T-helper 2 cell treated with Interferon-gamma antibody and Interleukin-4, amounts not matched to agents 100 ng/mL and 5 ng/mL, for 36 hours (primary cell): ENCODE data around the gene PPIF. TPM values are rescaled to one million over a fixed set of nuclear protein-coding genes. Genes with fewer than 3 reads are reported as not detected.

ENCODE experiments used
- intact Hi-C: fragments of 100-400 bp; cut with micrococcal nuclease; formaldehyde crosslinking; loops from one replicate; pipeline ENCODE4 v1.15.1; 2023
- total RNA-seq: library from RNA; stranded (reverse); gene quantifications from 2 replicates; pipeline ENCODE4 v1.2.3, GENCODE V29; 2022

The PPIF gene
- total RNA-seq, 1 donor from 2014 or later = 89.0 TPM

DNA sequence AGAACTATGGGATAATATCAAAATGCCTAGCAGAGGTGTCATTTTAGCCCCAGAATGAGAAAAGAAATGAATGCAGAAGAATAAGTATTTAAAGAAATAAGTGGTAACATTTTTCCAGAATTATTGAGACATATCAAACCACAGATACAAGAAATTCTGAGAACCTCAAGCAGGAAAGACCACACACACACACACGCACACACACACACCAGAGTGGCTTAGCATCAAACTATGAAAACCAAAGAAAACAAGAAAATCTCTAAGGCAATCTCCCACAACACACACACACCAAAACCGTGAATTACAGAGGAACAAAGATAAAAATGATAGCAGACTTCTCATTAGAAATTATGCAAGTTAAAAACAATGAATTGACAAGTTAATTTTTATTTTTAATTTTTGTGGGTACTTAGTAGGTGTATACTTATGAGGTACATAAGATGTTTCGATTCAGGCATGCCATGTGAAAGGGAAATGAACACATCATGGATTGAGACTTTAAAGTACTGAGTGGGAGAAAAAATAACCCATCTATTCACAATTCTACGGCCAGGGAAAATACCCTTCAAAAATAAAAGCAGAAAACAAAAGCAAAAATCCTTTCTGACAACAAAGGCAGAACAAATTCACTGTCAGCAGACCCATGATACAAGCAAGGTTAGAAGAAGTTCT lies 14.6 kb downstream of the PPIF start:
- intact Hi-C loops = no loop called here

DNA sequence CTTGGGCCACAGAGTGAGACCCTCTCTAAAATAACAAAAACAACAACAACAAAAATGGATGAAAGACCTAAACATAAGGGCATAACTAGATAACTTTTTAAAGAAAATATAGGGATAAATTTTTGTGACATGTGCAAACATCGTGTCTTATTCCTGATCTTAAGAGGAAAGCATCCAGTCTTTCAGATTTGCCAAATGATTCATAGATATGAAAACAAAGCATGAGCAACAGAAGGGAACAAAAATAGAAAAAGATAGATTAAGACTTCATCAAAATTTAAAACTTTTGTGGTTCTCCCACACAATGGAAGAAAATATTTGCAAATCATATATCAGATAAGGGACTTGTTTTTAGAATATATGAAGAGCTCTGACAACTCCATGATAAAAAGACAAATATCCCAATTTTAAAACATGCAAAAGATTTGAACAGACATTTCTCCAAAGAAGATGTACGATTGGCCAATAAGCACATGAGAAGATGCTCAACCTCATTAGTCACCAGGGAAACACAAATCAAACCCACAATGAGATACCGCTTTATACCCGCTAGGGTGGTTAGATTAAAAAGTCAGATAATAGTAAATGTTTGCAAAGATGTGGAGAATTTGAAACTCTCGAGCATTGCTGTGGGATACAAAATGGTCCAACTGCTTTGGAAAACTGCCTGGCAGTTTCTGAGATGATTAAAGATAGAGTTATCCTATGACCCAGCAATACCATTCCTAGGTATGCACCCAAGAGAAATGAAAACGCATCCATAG lies 20.3 kb downstream of the PPIF start:
- intact Hi-C loops = no loop called here

DNA sequence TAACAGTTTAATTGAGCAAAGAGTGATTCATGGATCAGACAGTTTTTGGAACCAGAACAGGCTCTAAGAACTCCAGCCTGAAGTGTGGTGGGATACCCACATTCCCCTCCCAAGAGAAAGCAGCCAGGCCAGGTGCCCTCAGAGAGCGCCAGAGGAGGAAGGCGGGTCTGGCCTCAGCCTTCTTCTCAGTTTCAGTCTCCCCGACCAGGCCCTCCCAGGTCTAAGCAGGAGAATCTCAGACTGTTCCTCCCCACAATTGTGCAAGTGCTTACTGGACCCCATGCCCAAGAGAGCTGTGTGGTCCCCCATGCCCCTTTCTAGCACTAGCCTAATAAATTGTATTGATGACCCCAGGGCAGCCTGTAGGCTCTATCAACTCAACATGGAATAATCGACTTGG lies 25.6 kb downstream of the PPIF start:
- intact Hi-C loops = no loop called here

DNA sequence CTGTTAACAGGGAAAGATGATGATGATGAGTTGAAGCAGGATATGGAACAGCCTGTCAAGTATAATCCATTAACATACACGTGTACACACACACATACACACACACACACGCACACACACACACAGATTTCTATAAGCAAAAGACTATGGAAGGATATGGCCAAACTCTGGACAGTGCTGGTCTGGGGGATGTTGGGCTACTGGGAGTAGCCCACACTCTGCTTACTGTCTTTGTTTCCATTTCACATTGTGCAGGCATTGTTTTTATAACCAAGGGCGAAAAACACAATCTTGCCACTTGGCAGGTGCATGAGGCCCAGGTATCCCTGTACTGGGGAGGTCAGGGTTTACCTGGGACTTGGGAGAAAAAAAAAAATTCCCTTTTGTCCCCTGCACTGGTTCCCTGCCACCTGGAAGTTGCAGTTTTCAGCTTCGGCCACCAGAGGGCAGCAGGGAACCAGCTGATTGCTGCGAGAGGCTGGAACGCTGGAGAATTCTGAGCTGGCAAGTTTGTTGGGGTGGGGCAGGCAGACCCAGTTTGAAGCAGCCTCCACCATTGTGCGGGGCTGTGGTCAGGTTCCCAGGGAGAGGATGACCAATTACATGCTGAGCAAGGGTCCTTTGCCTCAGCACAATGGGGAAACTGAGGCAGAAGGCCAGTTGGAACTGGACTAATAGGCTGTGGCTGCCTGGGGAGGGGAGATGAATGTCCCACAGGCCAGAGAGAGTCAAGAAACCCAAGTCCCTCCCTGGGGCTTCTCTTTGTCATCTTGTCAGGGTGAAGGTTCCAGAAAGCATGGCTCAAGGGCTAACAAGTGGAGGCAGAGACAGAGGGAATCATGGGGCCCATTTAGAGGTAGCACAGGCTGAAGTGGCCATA lies 27.3 kb downstream of the PPIF start:
- intact Hi-C loops = loop anchor here (1.0 to 2.0 kb wide), 2 partner anchors 93 to 112 kb away; no protein-coding TSS in a partner anchor

DNA sequence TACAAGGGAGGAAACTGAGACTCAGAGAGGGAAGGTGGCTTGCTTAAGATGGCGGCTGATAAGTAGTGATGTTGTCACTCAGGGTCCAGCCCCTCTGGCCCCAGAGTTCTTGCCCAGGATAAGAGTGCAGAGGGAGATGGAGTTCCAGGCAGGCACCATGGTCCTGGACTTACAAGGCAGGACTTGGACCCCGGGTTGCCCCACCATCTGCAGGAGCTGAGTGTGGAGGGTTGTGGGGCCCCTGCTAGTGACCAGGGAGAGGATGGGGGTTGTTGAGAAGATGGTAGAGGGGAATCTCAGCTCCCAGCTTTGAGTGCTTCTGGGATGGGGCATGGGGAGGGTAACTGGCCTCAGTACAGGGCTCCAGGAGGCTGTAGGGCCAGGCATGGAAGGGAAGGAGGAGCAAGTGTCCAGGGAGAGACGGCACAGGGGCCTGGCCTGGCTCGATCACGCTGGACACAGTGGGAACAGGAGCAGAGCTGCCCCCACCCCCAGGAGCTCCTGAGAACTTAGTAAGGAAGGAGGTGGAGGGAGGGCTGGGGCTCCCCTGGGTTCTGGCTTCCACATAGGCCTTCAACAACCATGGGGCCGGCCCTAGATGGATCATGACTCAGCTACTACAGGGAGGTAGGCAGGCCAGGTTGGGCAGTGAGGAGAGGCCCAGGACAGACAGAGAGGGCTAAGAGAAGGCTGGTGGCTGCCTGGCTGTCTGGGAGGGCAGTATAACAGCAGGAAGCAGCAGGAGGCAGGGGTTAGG lies 28.2 kb downstream of the PPIF start:
- intact Hi-C loops = loop anchor here (2.0 kb wide), 1 partner anchor 111 kb away; no protein-coding TSS in a partner anchor

DNA sequence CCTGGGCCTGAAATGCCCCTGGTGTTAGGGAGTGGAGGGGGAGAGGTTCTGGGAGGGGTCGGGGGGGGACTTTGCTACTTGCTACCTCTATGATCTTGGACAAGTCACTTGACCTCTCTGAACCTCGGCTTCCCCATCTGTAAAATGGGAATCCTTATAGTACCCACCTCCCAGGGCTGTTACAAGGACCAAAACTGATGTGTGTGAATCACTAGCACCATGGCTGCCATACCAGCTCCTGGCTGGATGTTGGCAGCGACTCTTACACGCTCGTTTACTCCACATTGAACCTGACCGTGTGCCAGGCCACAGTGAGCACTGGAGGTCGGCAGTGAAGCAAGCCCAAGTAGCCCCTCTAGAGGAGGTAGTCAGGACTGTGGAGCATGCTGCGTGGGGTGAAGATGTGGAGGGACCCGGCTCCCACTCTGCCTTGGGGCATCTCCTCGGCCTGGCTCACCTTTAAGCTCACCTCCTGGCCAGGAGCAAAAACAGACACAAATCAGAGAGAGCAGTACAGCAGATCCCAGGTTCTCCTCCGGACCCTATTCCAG lies 28.9 kb downstream of the PPIF start:
- intact Hi-C loops = no loop called here

DNA sequence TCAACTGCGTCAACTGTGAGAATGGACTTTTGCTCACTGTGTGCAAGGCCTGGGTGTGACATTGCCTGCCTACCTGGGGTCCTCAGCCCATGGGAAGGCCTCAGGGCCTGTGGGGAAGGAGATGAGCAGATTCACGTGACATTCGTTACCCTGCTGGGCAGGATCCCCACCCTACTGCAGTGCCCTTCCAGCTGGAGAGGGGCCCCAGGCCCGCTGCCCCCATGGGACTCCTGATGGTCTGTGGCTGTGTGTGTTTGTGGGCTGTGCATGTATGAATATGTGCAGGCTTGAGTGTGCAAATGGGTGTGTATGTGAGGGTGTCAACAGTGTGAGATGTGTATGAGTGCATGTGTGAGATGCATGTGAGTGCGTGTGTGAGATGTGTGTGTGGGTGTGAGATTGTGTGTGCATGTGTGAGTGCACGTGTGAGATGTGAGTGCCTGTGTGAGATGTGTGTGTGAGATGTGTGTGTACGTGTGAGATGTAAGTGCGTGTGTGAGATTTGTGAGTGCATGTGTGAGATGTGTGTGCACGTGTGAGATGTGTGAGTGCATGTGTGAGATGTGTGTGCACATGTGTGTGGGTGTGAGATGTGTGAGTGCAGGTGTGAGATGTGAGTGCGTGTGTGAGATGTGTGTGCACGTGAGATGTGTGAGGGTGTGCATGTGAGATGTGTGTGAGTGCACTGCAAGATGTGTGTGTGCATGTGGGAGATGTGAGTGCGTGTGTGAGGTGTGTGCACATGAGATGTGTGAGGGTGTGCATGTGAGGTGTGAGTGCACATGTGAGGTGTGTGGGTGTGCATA lies 29.7 kb downstream of the PPIF start:
- intact Hi-C loops = no loop called here

DNA sequence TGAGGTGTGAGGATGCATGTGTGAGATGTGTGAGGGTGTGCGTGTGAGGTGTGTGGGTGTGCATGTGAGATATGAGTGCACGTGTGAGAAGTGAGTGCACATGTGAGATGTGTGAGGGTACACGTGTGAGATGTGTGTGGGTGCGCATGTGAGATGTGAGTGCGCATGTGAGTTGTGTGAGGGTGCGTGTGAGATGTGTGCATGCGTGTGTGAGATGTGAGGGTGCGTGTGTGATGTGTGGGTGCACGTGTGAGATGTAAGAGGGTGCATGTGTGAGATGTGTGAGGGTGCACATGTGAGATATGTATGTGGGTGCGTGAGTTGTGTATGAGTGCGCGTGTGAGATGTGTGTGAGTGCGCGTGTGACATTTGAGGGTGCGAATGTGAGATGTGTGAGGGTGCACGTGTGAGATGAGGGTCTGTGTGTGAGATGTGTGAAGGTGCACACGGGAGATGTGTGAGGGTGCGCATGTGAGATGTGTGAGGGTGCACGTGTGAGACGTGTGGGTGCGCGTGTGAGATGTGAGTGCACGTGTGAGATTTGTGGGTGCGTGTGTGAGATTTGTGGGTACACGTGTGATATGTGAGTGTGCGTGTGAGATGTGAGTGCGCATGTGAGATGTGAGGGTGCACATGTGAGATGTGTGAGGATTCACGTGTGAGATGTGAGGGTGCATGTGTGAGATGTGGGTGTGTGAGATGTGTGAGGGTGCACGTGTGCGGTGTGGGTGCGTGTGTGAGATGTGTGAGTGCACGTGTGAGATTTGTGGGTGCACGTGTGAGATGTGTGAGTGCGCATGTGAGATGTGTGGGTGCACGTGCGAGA lies 30.5 kb downstream of the PPIF start:
- intact Hi-C loops = no loop called here

DNA sequence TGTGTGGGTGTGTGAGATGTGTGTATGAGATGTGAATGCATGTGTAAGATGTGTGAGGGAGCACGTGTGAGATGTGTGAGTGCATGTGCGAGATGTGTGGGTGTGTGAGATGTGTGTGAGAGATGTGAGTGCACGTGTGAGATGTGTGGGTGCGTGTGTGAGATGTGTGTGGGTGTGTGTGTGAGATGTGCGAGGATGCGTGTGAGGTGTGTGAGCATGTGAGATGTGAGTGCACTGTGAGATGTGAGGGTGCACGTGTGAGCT lies 31.0 kb downstream of the PPIF start:
- intact Hi-C loops = no loop called here

DNA sequence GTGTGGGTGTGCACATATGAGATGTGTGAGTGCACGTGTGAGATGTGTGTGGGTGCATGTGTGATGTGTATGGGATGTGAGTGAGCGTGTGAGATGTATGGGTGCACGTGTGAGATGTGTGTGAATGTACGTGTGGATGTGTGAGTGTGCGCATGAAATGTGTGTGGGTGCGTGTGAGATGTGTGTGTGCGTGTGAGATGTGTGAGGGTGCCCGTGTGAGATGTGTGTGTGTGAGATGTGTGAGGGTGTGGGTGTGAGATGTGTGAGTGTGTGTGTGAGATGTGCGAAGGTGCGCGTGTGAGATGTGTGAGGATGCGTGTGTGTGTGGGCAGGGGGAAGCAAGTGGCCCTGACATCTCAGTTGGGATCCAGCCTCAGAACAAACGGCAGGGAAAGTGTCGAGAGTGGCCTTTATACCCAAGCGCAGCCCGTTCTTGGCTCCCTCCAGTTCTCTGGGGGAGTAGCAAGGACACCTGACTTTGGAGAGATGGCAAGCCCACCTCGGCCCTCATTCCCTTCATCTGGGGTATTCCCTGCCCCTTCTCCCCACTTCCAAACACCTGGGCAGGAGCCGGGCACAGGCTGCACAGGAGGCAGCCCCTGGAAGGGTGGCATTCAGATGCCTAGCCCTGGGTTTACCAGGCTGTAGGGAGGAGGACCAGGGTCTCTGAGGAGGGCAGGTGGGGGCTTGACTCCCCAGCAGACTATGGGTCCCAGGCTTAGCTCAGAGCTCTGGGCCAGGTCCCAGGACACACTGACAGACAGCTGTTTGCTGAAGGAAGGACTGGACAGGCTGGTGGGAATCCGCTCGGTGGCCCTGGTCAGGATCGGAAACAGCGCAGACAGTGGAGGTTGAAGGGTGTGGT lies 31.6 kb downstream of the PPIF start:
- intact Hi-C loops = no loop called here

DNA sequence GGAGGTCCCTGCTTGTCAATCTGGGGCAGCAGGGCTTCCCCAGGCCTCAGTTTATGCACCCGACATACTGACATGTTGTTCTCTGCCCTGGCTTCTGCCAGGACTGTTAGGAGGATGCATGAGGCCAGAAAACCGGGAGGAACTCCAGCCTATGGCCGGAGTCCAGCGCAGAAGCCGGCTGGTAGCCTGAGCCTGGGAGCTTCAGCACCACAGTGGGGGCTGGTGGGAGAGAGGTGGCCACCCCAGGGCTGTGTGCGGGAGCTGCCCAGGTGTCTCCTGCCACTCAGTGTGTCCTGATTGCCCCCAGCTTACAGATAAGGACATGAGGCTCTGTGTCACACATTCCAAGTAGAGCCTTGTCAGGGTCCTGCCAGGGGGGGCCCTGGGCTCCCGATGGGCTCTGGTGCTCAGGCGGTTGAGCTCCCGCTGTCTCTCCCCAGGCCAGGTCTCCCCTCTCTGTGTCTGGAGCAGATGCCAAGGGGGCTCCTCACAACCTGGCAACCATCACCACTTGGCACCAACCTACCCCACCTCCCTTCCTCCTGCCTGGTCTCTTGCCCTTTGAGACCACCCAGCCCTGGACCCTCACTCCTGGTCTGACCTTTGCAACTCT lies 32.3 kb downstream of the PPIF start:
- intact Hi-C loops = no loop called here

DNA sequence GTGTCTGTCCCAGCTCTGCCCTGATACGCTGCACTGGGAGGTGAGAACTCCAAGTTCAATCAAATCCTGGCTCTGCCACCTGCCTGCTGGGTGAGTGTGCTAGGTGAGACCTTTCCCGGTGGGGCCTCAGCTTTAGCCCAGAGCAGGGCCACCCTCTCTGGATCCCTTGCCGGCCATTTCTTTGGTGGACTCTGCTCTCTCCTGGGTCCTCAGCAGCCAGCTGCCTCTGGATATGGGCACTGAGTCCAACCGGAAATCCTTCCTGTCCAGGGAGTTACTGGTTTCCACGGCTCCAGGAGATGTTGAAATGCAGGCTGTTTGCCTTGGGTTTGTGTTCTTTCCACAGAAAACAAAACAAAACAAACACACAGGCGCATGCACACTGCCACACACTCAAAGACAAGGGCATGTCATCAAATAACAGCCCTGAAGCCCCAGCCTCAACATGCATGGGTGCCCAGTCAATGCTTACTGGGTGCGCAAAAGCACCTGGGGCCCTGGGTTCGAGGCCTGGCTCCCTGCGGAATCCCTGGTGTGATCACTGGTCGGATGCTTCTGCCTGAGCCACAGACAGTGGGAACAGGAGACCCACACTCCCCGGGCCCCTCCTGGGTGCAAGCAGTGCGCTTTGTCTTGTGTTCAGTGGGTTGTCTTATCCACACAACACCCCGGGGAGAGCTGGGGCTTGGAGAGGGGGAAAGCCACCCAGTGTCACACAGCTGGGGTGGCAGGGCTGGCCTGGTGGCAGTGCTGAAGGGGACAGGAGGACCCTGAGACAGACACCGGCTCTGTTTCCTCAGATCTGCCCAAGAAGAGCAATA lies 33.1 kb downstream of the PPIF start:
- intact Hi-C loops = no loop called here

DNA sequence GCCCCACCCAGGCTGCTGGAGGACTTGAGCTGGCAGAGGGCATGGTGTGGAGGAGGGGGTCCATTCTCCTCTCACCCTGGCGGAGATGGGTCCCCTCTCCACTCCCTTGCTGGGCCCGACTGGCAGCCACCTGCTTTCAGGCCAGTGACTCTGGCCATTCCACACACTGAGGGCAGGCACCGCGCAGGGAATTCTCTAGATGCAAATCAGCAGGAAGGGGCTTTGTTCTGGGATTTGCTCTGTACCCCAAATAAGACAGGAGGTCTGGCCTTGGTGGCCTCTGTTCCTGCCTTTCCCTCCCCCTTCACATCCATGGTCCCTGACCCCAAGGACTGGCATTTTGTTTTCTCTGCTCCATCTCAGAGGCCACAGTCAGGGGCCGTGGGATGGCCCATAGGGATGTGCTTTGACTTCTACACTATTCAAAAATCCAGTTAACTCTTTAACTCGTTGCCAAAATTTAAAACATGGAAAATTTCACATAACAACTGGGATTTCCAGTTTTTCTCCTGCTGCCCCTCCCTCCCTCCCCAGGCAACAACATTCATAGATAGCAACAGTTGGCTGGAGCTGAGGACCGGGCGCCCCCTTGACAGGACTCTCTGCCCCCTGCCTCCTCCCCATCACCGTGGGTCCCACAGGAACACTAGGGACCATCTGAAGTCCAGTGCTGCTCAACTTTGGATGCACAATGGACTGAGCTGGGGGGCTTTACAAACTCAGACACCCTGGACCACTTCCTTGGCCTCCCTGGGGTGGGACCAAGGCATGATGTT lies 33.9 kb downstream of the PPIF start:
- intact Hi-C loops = no loop called here

DNA sequence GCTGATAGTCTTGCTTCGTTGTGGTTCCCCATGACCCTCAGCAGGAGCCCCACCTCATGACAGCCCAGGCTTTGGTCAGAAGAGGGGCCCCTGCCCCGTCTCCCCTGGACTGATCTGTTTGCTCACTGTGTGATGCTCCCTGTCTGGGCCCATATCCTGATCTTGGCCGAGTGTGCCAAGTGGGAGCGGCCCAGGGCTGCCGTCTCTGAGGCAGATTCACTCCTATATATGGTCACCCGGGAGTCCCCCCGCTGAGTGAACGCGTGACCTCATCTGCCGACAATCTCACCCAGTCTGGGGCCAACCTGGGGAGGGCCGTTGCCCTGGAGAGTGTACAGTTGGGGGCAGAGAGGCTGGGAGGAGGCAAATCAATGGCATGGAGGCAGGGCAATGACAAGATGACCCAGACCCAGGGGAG lies 34.5 kb downstream of the PPIF start:
- intact Hi-C loops = no loop called here

DNA sequence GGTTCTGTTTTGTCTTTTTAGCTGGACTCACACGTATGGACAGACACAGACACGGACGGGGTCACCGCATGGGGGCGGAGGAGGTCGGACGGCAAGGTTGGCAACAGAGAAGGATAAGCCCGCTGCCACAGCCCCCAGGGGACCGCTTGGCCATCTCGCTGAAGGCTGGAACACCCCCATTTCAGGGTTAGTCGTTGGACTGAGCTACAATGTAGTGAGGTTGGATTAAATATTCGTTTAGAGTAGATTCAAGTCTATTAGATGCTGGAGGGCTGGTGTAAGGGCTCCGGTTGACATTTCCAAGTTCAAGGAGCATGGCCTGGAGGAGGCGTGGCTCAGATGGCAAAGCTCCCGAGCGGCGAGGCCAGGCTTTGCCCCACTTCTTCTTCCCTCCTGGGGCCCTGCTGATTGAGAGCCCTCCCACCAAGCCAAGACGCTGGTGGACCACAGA lies 35.2 kb downstream of the PPIF start:
- intact Hi-C loops = no loop called here

DNA sequence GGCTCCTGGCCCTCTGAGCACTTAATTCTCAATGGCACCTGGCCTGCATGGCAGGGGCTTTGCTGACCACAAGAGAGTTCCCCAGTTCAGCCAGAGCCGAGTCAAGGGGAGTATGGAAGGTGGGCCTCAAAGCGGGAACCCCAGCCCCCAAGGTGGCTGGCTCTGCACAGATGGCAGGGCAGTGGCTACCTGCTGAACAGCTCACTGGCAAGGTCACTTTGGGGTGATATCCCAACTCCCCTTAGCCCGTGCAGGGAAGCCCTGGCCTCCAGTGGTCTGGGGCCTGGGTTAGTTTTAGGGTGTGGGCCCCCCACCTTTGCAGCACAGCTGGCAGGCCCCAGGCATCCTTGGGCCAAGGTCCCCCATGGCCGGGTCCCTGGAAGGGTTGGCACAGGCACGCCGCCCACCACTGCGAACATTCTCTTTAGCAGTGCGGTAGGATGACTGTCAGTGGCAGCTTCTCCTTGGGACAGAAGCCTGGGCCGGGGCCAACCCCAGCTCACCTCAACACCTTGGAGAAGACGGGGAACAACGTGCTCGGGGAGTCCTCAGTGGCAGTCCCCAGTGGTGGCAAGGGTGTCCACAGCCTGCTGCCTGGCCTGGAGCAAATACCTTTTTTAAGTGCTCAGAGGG lies 36.8 kb downstream of the PPIF start:
- intact Hi-C loops = no loop called here
